GM10266 (cell line): ENCODE data around the gene HIVEP2.
A peak's percentile ranks its signal among the peaks of the same experiment; 100 is the strongest.

Experiments
- DNase-seq: peaks from one replicate; pipeline ENCODE4 v3.0.0; 2012; ENCODE audit errors: extremely low spot score
- TF ChIP-seq, protein P1 (sequence below): IDR thresholded peaks from 2 replicates; pipeline ENCODE4 v1.5.1; 2012; ENCODE audit warnings: mild to moderate bottlenecking, low read depth; ENCODE audit not compliant: control insufficient read depth, insufficient read depth; ENCODE audit errors: missing control alignments

Gene HIVEP2

DNA sequence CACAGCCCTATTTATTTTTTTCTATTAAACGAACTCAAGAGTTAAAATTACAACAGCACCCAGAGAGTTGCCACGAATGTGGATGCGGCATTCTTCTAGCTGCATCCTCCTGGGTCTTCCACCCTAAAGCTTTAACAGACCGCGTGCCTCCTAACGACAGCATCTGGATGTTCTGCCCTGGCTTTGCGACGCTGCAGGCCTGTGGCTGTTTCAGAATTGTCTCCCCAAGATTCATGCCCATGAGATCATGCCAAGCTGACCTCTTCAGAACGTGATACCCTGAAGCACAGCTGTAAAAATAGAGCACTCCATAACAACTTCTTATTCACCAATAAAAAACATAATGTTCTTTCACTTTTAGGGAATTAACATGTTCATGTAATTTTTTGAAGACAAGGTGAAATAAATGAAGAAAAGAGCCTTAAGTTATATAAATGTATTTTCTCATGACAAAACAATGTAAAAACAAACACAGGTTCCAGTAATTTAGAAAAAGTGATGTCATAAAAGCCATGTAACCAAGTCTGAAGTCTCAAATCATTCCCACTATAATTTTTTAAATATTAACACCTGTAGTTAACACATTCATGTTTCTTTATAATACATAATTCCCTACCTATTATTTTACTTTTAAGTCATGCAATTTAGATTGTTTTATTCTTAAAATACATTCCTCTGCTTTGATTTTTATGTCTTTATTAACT is 26.5 kb downstream of the HIVEP2 start:
- no peak for DNase-seq
- TF ChIP-seq, protein P1, sequence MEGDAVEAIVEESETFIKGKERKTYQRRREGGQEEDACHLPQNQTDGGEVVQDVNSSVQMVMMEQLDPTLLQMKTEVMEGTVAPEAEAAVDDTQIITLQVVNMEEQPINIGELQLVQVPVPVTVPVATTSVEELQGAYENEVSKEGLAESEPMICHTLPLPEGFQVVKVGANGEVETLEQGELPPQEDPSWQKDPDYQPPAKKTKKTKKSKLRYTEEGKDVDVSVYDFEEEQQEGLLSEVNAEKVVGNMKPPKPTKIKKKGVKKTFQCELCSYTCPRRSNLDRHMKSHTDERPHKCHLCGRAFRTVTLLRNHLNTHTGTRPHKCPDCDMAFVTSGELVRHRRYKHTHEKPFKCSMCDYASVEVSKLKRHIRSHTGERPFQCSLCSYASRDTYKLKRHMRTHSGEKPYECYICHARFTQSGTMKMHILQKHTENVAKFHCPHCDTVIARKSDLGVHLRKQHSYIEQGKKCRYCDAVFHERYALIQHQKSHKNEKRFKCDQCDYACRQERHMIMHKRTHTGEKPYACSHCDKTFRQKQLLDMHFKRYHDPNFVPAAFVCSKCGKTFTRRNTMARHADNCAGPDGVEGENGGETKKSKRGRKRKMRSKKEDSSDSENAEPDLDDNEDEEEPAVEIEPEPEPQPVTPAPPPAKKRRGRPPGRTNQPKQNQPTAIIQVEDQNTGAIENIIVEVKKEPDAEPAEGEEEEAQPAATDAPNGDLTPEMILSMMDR = no peak

DNA sequence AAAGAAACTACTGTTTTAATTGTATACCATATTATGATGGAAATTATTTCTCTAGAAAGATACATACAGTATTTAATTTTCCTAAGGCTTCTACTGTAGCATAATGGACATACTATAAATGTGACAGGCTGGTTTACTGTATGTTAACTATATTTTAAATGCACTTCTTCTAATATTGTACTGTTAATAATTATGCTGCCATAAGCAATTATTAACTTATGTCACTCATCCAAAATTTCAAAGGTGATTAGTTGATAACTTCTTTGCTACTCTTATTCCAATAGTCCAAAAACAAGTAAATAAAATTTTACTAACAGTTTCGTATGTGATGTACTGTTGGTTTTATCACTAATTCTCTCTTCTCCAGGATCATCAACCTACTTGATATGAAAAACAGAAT is 28.1 kb downstream of the HIVEP2 start:
- TF ChIP-seq, protein P1 = no peak

DNA sequence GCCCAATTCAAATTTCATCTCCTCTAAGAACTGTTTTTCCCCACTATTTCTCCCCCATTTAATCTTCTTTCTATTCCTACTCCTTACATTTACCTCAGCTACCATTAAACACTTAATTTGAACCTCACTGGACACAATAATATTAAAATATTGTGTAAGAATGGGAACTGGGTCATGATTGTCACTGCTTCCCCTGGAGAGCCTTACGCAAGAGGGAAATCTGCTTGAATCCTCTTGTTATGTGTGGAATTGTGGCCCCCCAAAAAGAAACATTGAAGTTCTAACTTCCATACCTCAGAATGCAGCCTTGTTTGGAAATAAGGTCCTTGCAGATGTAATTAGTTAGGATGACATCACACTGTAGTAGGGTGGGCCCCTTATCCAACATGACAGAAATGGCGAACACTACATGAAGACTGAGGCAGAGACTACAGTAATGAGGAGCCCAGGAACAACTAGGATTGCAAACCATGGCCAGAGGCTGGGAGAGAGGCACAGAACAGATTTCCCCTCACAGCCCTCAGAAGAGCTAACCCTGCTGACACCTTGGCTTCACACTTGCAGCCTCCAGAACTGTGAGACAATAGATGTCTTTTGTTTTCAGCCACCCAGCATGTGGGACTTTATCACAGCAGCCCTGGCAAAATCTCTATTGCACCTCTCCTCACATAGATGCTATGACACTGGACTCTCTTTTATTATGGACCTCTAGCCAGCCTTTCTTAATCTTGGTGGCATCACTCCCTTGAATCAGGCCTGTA is 29.9 kb downstream of the HIVEP2 start:
- TF ChIP-seq, protein P1 = no peak
- DNase-seq = no peak

More for the DNA sequence above, 28.1 kb downstream of the HIVEP2 start:
- no peak for DNase-seq

DNA sequence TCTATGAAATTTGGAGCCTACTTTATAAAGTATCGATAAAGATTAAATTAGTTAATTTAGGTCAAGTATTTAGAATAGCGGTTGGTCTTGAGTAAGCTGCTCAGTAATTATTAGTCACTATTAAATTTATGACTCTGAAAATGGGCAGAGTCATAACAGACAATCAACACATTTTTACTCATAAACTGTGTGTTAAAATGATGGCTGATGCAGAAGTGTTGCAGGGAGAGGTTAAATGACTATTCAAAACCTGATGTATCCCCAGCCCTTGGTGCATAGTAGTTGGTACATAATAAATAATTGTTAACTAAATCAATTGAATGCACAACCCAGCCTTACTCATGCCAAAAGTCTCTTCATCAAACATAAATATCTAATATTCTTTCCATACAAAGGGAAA is 30.6 kb downstream of the HIVEP2 start:
- DNase-seq = no peak
- TF ChIP-seq, protein P1 = no peak

DNA sequence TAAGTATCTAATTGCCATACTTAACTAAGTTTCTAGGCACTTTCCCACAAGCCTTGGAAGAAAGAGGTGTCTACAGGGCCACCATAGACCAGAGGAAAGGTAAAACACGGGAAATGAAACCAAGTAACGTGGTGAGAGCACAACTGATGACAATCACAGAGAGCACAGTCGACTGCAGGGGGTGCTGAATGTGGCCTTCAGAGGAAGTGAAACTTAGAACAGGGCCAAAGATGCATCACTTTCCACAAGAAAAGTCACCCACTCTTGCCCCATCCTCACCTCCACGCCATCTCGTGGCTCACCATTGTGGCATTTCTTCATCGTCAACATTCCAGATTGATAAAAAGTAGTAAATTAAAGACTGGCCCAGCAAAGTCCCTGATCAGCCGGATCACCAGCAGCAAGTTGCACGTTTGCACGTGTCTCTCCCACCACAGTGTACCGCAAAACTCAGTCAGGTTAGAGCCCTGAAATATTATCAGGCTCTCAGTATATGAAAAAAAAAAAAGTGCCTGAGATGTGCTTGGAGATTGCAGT is 31.4 kb downstream of the HIVEP2 start:
- peak; percentile 76 for DNase-seq
- TF ChIP-seq, protein P1 = peak; percentile 29

DNA sequence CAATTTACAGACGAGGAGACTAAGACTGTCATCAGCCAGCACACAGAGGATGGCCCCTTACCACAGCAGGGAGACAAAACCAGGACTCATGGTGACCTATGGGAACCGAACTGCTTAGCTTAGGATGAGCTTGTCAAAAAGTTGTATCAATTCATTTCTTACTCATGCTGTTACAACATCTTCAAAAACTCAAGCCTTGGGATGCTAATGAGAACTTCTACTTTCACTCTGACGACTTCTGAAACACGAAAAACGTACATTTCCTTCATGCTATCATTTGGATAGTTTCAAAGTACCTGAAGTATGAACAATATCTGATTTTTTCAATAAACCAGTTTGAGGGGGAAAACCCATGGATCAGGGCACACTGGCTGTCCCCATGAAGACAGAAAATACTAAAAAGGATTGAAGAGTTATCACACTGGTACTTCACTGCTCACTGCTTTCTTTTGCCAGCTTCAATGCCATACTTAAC is 31.9 kb downstream of the HIVEP2 start:
- peak; percentile 50 for DNase-seq

More for the DNA sequence above, 31.9 kb downstream of the HIVEP2 start:
- TF ChIP-seq, protein P1 = no peak
